Adipose tissue (tissue), 3 donors: ENCODE data around the gene NEK8. TPM values are rescaled to one million over a fixed set of nuclear protein-coding genes. Genes with fewer than 3 reads are reported as not detected.

ENCODE experiments used
- polyA plus RNA-seq, 3 donors: library from polyadenylated mRNA; stranded (reverse); fragments of 200-250 nt; gene quantifications; one replicate each; pipeline ENCODE4 v1.2.3, GENCODE V29; 2013
- donor health status: healthy with polysubstance abuse.
- donor health status: Bipolar disorder and iron deficiency.
- donor health status: healthy.

The NEK8 gene
- polyA plus RNA-seq, 3 donors = 1.8 to 2.7 (median 1.9) TPM

Other genes with a start within 250 kb of the NEK8 start
- under 1 TPM in 2 of 3 donors, not detected in 1; 0.01 to 0.03 TPM for gene FOXN1, start 222.4 kb upstream of the NEK8 start, polyA plus RNA-seq
- 10 to 100 TPM; 12.5 to 16.6 (median 15.0) TPM for gene UNC119, start 176.2 kb upstream of the NEK8 start, polyA plus RNA-seq
- gene PIGS, start 157.3 kb upstream of the NEK8 start, polyA plus RNA-seq = 10 to 100 TPM; 18.9 to 60.3 (median 24.8) TPM
- gene ALDOC, start 151.9 kb upstream of the NEK8 start, polyA plus RNA-seq = 10 to 100 TPM in 2 of 3 donors, 1 to 10 TPM in 1; 5.4 to 59.0 (median 23.8) TPM
- gene SPAG5, start 129.8 kb upstream of the NEK8 start, polyA plus RNA-seq = 1 to 10 TPM; 1.5 to 3.3 (median 2.9) TPM
- gene RSKR, start 114.6 kb upstream of the NEK8 start, polyA plus RNA-seq = 1 to 10 TPM; 1.8 to 3.3 (median 2.9) TPM
- gene BLTP2, start 83.6 kb upstream of the NEK8 start, polyA plus RNA-seq = 10 to 100 TPM; 19.6 to 42.6 (median 33.7) TPM
- 10 to 100 TPM; 31.0 to 45.5 (median 40.4) TPM for gene SDF2, start 66.9 kb upstream of the NEK8 start, polyA plus RNA-seq
- gene SUPT6H, start 66.6 kb upstream of the NEK8 start, polyA plus RNA-seq = 10 to 100 TPM; 16.3 to 33.9 (median 33.6) TPM
- gene PROCA1, start 16.9 kb upstream of the NEK8 start, polyA plus RNA-seq = 1 to 10 TPM in 2 of 3 donors, under 1 TPM in 1; 0.35 to 2.9 (median 1.2) TPM
- 100 to 1,000 TPM in 1 of 3 donors, 10 to 100 TPM in 1, 1 to 10 TPM in 1; 7.9 to 125 (median 38.3) TPM for gene RAB34, start 10.9 kb upstream of the NEK8 start, polyA plus RNA-seq
- gene RPL23A, start 8.8 kb upstream of the NEK8 start, polyA plus RNA-seq = 1,000 to 10,000 TPM in 2 of 3 donors, 100 to 1,000 TPM in 1; 866 to 1,848 (median 1,584) TPM
- 10 to 100 TPM in 1 of 3 donors, 1 to 10 TPM in 2; 2.4 to 11.7 (median 5.4) TPM for gene TLCD1, start 2.6 kb upstream of the NEK8 start, polyA plus RNA-seq
- gene TRAF4, start 15.2 kb downstream of the NEK8 start, polyA plus RNA-seq = 10 to 100 TPM; 10.9 to 22.7 (median 19.5) TPM
- gene FAM222B, start 114.0 kb downstream of the NEK8 start, polyA plus RNA-seq = 1 to 10 TPM; 4.9 to 9.2 (median 5.6) TPM
- 10 to 100 TPM; 22.8 to 40.5 (median 34.1) TPM for gene ERAL1, start 126.2 kb downstream of the NEK8 start, polyA plus RNA-seq
- gene FLOT2, start 168.9 kb downstream of the NEK8 start, polyA plus RNA-seq = 100 to 1,000 TPM in 1 of 3 donors, 10 to 100 TPM in 2; 34.9 to 115 (median 76.6) TPM
- 1 to 10 TPM; 3.9 to 6.5 (median 5.3) TPM for gene DHRS13, start 174.3 kb downstream of the NEK8 start, polyA plus RNA-seq
- 10 to 100 TPM; 13.5 to 17.2 (median 14.0) TPM for gene PHF12, start 222.7 kb downstream of the NEK8 start, polyA plus RNA-seq